Activated CD4-positive, alpha-beta T cell treated with anti-CD3 and anti-CD28 coated beads for 36 hours (primary cell): ENCODE measurements around the gene TEX36. TPM values are rescaled to one million over a fixed set of nuclear protein-coding genes. Genes with fewer than 3 reads are reported as not detected.
"Not testable (repeated sequence)": the region's sequence is repeated elsewhere in the genome, so short reads cannot be mapped to it uniquely, and the experiment has no call there.

Source experiments
- ATAC-seq: fragments of 200-7000 bp; cut with Tn5 transposase; one replicate; pipeline ENCODE4 v1.10.0; 2021; ENCODE audit warnings: mild to moderate bottlenecking, moderate library complexity
- CTCF ChIA-PET: fragments of 350-600 bp; sonication (Branson Sonifier 250); formaldehyde crosslinking; loops from one replicate; lab custom pipeline; 2021; ENCODE audit warnings: antibody characterized with exemption; lab: Charles Lee
- POLR2A ChIA-PET: fragments of 350-600 bp; sonication (Branson Sonifier 250); formaldehyde crosslinking; loops from one replicate; lab custom pipeline; 2021; ENCODE audit warnings: antibody characterized with exemption, inconsistent platforms; lab: Charles Lee
- DNase-seq: peaks from one replicate; pipeline ENCODE4 v3.0.0-alpha.2; 2020
- H3K27ac Mint-ChIP-seq: one replicate; pipeline ENCODE4 v1.8.0; 2021; ENCODE audit warnings: mixed read lengths
- H3K27me3 Mint-ChIP-seq: one replicate; pipeline ENCODE4 v1.8.0; 2021; ENCODE audit warnings: mixed read lengths
- H3K36me3 Mint-ChIP-seq: one replicate; pipeline ENCODE4 v1.8.0; 2021; ENCODE audit warnings: low read depth, mixed read lengths
- H3K4me1 Mint-ChIP-seq: one replicate; pipeline ENCODE4 v1.8.0; 2021; ENCODE audit warnings: mixed read lengths
- H3K4me3 Mint-ChIP-seq: one replicate; pipeline ENCODE4 v1.8.0; 2021; ENCODE audit warnings: mild to moderate bottlenecking, moderate library complexity, mixed read lengths
- H3K9me3 Mint-ChIP-seq: one replicate; pipeline ENCODE4 v1.8.0; 2021; ENCODE audit warnings: low read depth, mixed read lengths
- intact Hi-C, 2 experiments: fragments of 100-400 bp; cut with DNase I in 1 of 2; cut with micrococcal nuclease in 1 of 2; formaldehyde crosslinking; loops; one replicate each; pipeline versions ENCODE4 v1.14.2 to v1.15.1; 2022 to 2024; cut with DNase I, micrococcal nuclease
- total RNA-seq, 2 experiments: library from RNA; stranded (reverse); gene quantifications; one replicate each; pipeline ENCODE4 v1.2.3, GENCODE V29; 2021

TEX36 gene
- total RNA-seq: not detected

GRCh38 chr10:125683063-125683462 lies at the start of gene TEX36:
Gene TEX36, minus strand, starts transcription at chr10:125683163. Its CDS starts 174 bp downstream, at chr10:125682989.
- ChIA-PET CTCF (interaction anchor here (0.7 kb wide), 1 partner anchor 821 kb away, joined by 4 read pairs; no protein-coding TSS in a partner anchor), POLR2A (no interaction called here)
- intact Hi-C loops: no loop called here
- DNase-seq (no peak), ATAC-seq (no peak)
- H3K4me3 Mint-ChIP-seq: no peak within 1 kb of the TSS
- H3K27ac Mint-ChIP-seq: no peak within 1 kb of the TSS
- H3K27me3 Mint-ChIP-seq: peaks cover 21% of the 10 kb centered on the region
- H3K36me3 Mint-ChIP-seq: no peaks in the 10 kb centered on the region
- peaks cover 4% of the 10 kb centered on the region for H3K9me3 Mint-ChIP-seq
- H3K4me1 Mint-ChIP-seq: no peaks in the 10 kb centered on the region

GRCh38 chr10:125727436-125727835 lies 44.5 kb upstream of the TEX36 start:
- DNase-seq (no peak), ATAC-seq (no peak)
- no peaks in the 10 kb centered on the region for H3K9me3 Mint-ChIP-seq
- H3K36me3 Mint-ChIP-seq: peaks cover 67% of the 10 kb centered on the region
- ChIA-PET CTCF (no interaction called here), POLR2A (no interaction called here)
- peaks cover 10% of the 10 kb centered on the region for H3K4me1 Mint-ChIP-seq
- intact Hi-C loops: no loop called here
- no peaks in the 10 kb centered on the region for H3K27me3 Mint-ChIP-seq
- H3K4me3 Mint-ChIP-seq: no peak overlapping the region
- no peak overlapping the region for H3K27ac Mint-ChIP-seq

- no peak for ATAC-seq
- Mint-ChIP-seq H3K27me3 (no peaks in the 10 kb centered on the region), H3K36me3 (peaks cover 63% of the 10 kb centered on the region), H3K9me3 (no peaks in the 10 kb centered on the region), H3K4me3 (no peak overlapping the region), H3K4me1 (peaks cover 11% of the 10 kb centered on the region), H3K27ac (no peak overlapping the region)
- DNase-seq: no peak
- intact Hi-C loops: no loop called here
- ChIA-PET POLR2A (no interaction called here), CTCF (no interaction called here)
Measured at GRCh38 chr10:125726914-125727313, 44.0 kb upstream of the TEX36 start.

GRCh38 chr10:125722811-125723210 lies 39.8 kb upstream of the TEX36 start:
- intact Hi-C loops: no loop called here

GRCh38 chr10:125721035-125721434 lies 38.1 kb upstream of the TEX36 start:
- Mint-ChIP-seq H3K9me3 (no peaks in the 10 kb centered on the region), H3K4me3 (peak overlapping the region; percentile 82), H3K4me1 (peaks cover 26% of the 10 kb centered on the region), H3K27me3 (no peaks in the 10 kb centered on the region), H3K36me3 (peaks cover 44% of the 10 kb centered on the region), H3K27ac (peak overlapping the region; percentile 63)
- no peak for DNase-seq
- CTCF ChIA-PET: no interaction called here
- intact Hi-C loops: no loop called here
- ATAC-seq: no peak
- POLR2A ChIA-PET: no interaction called here

More at GRCh38 chr10:125722811-125723210, 39.8 kb upstream of the TEX36 start:
- peaks cover 26% of the 10 kb centered on the region for H3K4me1 Mint-ChIP-seq
- DNase-seq (no peak), ATAC-seq (no peak)
- ChIA-PET POLR2A (no interaction called here), CTCF (no interaction called here)
- peaks cover 50% of the 10 kb centered on the region for H3K36me3 Mint-ChIP-seq
- H3K27me3 Mint-ChIP-seq: no peaks in the 10 kb centered on the region
- no peak overlapping the region for H3K4me3 Mint-ChIP-seq
- H3K27ac Mint-ChIP-seq: peak overlapping the region; percentile 22
- no peaks in the 10 kb centered on the region for H3K9me3 Mint-ChIP-seq

GRCh38 chr10:125720002-125720382 lies 37.0 kb upstream of the TEX36 start:
- Mint-ChIP-seq H3K9me3 (peaks cover 2% of the 10 kb centered on the region), H3K4me3 (peak overlapping the region; percentile 82), H3K27me3 (no peaks in the 10 kb centered on the region), H3K36me3 (peaks cover 37% of the 10 kb centered on the region), H3K4me1 (peaks cover 26% of the 10 kb centered on the region), H3K27ac (peak overlapping the region; percentile 92)
- DNase-seq: no peak
- ATAC-seq: no peak
- CTCF ChIA-PET: no interaction called here
- intact Hi-C loops: no loop called here
- POLR2A ChIA-PET: interaction anchor here (0.7 to 1.0 kb wide), 2 partner anchors 10 to 103 kb away, joined by 3 to 7 read pairs; partner anchors contain the start of genes BCCIP and UROS

GRCh38 chr10:125719173-125720001 lies 36.4 kb upstream of the TEX36 start, which contains the start of gene EDRF1:
Gene EDRF1, plus strand, starts transcription at chr10:125719709. Its CDS starts 99 bp downstream, at chr10:125719808.
- Mint-ChIP-seq H3K27ac (peak within 1 kb of the TSS; percentile 92), H3K27me3 (no peaks in the 10 kb centered on the region), H3K4me1 (peaks cover 26% of the 10 kb centered on the region), H3K9me3 (peaks cover 2% of the 10 kb centered on the region), H3K36me3 (peaks cover 31% of the 10 kb centered on the region), H3K4me3 (peak within 1 kb of the TSS; percentile 82)
- DNase-seq (peak; percentile 99), ATAC-seq (peak; percentile 97)
- CTCF ChIA-PET: no interaction called here
- intact Hi-C loops: loop anchor here (1.0 to 5.0 kb wide), 8 partner anchors 104 to 1300 kb away; partner anchors contain the start of genes BCCIP (in 2 of the 2), UROS (in 2 of the 2), FANK1 (in 1 of the 2) and LHPP (in 1 of the 2)
- POLR2A ChIA-PET: interaction anchor here (0.7 to 1.0 kb wide), 2 partner anchors 10 to 104 kb away, joined by 3 to 6 read pairs; partner anchors contain the start of genes BCCIP and UROS

- H3K36me3 Mint-ChIP-seq, DNase-seq, H3K27me3 Mint-ChIP-seq, H3K4me3 Mint-ChIP-seq, POLR2A ChIA-PET, CTCF ChIA-PET, H3K4me1 Mint-ChIP-seq, H3K27ac Mint-ChIP-seq, ATAC-seq: not testable (repeated sequence)
- peaks cover 20% of the 10 kb centered on the region for H3K9me3 Mint-ChIP-seq
- intact Hi-C loops: loop anchor here in 1 of 2 experiments (5.0 kb wide), 2 partner anchors 328 to 1252 kb away; partner anchors contain the start of gene LHPP
Measured at GRCh38 chr10:125714728-125715127, 31.8 kb upstream of the TEX36 start.

GRCh38 chr10:125711110-125711750 lies 28.3 kb upstream of the TEX36 start:
- H3K4me1 Mint-ChIP-seq: no peaks in the 10 kb centered on the region
- H3K9me3 Mint-ChIP-seq: peaks cover 22% of the 10 kb centered on the region
- H3K4me3 Mint-ChIP-seq: no peak overlapping the region
- no peak for DNase-seq
- intact Hi-C loops: no loop called here
- POLR2A ChIA-PET: no interaction called here
- H3K27me3 Mint-ChIP-seq: no peaks in the 10 kb centered on the region
- CTCF ChIA-PET: no interaction called here
- no peak for ATAC-seq
- no peaks in the 10 kb centered on the region for H3K36me3 Mint-ChIP-seq
- no peak overlapping the region for H3K27ac Mint-ChIP-seq

- DNase-seq: no peak
- peaks cover 2% of the 10 kb centered on the region for H3K36me3 Mint-ChIP-seq
- ATAC-seq: no peak
- CTCF ChIA-PET: no interaction called here
- no peak overlapping the region for H3K4me3 Mint-ChIP-seq
- no peaks in the 10 kb centered on the region for H3K4me1 Mint-ChIP-seq
- H3K27ac Mint-ChIP-seq: no peak overlapping the region
- H3K9me3 Mint-ChIP-seq: peaks cover 21% of the 10 kb centered on the region
- no peaks in the 10 kb centered on the region for H3K27me3 Mint-ChIP-seq
- POLR2A ChIA-PET: no interaction called here
- intact Hi-C loops: no loop called here
Measured at GRCh38 chr10:125709553-125710474, 26.9 kb upstream of the TEX36 start.
